ENCODE measurements around the gene CRISPLD2.

The CRISPLD2 gene, protein sequence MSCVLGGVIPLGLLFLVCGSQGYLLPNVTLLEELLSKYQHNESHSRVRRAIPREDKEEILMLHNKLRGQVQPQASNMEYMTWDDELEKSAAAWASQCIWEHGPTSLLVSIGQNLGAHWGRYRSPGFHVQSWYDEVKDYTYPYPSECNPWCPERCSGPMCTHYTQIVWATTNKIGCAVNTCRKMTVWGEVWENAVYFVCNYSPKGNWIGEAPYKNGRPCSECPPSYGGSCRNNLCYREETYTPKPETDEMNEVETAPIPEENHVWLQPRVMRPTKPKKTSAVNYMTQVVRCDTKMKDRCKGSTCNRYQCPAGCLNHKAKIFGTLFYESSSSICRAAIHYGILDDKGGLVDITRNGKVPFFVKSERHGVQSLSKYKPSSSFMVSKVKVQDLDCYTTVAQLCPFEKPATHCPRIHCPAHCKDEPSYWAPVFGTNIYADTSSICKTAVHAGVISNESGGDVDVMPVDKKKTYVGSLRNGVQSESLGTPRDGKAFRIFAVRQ

DNA sequence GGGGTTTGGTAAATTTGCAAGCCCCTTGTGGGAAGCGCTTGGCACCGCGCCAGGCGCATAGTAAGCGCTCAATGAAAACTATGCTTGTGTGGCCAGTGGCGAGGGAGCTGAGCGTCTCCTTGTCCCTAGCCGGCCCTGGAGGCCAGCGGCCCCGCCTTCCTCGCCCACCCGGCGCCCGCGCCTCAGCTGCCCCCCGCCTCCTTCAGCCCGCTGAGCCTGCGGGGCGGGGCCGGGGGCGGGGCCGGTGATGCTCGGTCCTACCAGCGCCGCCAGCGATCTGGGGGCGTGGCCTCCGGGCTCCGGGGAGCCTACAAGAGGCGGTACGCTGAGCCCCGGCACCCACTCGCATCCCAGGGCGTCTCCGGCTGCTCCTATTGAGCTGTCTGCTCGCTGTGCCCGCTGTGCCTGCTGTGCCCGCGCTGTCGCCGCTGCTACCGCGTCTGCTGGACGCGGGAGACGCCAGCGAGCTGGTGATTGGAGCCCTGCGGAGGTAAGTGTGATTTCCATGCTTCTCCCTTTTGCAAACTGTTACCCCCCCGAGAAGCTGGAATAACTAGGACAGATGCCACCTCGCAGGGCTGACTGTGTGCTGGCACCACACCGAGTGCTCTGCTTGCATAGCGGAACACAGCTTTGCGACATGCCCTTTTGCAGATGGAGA, at the start of gene CRISPLD2:
TSS of gene CRISPLD2 (plus strand) at position 342 of the 661 bp plus-strand sequence. CDS start 18,511 bp downstream, outside the sequence.
- DNase-seq = peak; percentile 95

DNA sequence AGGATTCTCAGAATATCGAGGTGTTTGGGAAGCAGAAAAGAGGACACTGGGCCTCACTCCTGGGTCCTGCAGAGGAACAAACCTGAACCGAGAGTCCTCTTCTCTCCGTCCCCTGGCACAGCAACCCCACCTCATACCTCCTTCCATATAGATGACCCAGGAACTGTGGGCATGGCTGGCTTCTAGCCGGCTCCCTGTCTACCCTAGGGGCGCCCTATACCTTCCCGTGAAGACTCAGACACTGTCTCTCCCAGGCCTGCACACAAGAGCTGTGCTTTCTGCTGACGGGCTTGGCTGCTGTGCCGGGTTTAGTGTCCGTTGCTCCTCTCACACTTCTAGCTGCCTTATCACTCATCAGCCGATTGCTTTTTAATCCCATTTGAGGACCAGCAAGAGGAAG, 46.5 kb upstream of the CRISPLD2 start:
- no peak for DNase-seq

DNA sequence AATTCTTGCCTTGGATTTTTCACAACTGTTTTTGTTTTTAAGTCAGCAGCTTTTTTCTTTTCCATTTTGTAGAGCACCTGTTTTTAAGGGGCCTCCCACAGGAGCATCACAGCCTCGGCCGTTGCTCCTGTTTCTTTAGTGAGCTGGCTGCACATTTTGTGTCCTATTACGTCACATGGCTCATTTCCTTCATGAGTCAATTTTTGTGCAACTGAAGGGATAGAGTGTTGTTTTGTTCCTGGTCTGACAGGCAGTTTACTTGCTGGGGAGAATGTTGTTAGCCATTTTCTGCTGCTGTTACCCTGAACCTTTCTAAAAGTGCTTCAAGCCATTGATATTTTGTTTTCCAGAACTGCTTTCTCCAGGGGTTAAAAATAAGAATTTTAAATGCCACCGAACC, 45.0 kb upstream of the CRISPLD2 start:
- no peak for DNase-seq

DNA sequence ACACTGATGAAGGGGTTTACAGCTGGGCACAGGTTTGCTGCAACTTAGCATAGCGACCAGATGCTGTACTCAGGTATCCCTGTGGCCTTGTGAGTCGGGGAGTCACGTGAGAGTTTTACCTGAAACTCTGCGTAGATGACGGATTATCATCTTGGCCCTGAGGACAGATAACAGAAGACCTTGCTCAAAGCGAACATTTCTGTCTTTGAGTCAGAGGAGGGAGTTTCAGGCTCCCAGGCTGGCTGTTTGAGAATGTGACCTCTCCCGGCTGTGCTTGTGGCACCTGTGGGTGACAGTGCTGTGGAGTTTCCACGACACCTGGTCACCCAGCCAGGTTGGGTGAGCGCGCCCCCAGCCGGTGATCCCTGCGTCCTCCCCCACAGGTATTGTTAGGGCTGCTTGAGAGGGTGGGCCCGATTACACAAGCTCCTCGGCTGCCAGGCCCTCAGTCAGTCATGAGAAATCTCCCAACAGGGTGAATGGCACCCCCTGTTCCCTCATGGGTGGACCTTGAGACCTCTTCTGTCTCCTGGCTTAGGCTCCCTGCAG, 44.4 kb upstream of the CRISPLD2 start:
- no peak for DNase-seq

DNA sequence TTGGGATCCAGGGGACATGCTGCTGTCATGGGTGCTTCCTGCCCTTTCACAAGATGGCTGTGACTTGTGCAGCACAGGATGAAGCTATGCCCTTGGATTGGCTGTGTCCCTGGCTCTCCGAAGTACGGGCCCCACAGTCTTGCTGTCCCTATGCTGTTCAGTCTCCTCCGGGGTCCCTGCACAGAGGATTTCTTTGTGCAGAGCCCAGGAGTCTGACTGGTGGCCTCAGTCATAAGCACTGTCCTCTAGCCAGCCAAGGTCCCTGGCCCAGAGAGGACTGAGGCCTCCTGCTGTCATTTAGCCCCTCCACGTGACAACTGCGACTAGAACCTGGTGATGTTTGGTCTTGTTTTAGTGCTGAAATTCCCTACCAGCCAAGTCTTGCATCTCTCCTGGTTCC, 42.4 kb upstream of the CRISPLD2 start:
- DNase-seq = no peak

DNA sequence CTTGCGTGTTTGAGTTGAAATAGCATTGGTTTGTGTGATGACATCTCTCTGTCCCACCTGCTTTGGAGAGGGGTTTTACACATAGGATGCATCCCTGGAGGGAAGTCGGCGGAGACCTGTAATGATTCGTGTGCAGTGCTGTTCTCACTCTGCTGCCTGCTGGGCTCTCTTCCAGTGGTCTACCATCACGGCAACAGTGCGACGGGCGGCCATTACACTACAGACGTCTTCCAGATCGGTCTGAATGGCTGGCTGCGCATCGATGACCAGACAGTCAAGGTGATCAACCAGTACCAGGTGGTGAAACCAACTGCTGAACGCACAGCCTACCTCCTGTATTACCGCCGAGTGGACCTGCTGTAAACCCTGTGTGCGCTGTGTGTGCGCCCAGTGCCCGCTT, 41.1 kb upstream of the CRISPLD2 start:
- no peak for DNase-seq

DNA sequence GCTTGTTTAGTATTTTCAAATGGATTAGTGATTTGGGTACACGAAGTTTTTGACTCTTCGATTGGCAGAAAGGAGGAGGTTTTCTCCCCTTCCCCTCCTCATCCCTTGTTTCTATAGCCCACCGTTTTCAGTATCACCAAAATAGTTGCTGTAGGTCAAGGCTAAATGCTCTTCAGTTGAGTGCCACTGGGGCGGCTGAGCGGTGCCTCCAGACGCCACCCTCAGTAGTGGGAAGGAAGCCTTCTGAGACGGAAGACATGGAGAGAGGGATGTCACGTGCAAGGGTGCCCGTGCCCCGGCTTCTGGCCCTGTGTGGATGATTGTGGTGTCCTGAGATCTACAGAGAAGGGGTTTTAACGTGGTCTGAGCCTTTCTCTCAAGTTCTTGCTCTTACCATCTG, 39.7 kb upstream of the CRISPLD2 start:
- DNase-seq = no peak

DNA sequence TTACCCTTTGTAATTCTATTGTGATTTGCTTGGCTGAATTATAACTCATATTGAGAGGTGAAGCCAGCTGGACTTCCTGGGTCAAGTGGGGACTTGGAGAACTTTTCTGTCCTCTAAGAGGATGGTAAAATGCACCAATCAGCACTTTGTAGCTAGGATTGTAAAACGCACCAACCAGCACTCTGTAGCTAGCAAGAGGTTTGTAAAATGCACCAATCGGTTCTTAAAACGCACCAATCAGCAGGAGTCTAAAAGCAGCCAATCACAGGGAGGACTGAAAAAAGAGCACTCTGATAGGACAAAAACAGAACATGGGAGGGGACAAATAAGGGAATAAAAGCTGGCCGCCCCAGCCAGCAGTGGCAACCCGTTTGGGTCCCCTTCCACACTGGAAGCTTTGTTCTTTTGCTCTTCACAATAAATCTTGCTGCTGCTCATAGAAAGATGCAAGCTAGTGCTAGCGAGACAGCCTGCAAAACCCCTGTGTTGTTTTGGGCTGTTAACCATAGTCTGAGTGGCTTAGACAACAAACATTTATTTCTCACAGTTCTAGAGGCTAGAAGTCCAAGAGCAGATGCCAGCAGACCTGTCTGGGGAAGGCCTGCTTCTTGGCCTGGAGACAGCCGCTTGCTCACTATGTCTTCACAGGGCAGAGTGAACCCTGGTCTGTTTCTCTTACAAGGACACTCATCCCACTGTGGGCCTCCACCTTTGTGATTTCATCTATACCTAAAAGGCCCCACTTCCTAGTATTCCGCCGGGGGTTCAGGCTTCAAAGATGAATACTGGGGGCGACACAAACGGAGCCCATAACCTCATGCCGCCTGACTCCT, 39.0 kb upstream of the CRISPLD2 start:
- no peak for DNase-seq

DNA sequence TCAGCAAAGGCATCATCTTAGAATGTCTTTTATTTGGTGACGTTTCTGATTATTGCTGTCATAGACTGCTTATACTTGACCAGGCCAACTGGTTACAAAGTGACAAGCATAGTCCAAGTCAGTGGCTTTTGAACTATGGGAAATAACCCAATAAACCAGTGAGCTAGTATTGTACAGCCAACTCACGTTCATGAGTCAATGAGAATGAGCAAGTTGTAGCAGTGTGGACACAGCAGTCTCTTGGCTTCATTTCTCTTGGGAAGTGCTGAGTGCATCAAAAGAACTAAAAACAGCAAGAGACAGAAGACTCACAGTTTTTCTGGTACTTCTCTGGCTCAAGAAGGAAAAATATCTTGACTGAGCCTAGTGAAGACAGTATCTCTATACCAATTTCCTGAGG, 36.9 kb upstream of the CRISPLD2 start:
- DNase-seq = no peak

DNA sequence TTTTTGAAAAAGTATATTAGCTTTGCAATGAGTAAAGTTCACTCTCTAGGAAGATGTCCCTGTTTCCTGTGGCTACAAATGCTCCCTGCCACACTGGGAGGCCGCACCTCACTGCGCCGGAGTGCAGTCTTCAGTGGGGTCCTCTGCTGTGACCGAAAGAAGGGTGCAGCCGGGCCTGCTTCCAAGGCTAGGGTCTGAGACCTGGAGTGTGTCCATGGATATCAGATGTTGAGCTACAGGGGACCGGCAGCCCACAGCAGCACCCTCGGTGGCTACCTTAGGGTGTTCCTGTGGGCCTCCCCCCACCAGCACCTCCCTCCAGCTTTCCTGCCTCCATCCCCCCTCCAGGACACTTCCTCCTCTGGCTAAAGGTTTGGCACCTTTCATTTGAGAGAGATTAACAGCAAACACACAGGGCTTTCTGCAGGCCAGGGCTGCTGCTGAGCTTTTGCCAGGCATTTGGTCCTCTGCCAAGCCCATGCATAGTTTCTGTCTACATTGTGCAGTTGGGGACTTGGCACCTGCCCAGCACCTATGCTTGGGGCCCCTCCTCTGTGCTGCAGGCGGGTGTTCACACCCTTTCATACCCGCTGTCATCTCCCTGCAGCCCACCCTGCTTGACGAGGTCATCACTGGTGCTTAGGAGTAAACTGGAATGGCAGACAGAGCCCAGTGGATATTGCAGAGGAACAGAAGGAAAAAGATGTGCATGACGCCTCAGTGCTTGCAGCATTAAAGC, 33.8 kb upstream of the CRISPLD2 start:
- DNase-seq = no peak

DNA sequence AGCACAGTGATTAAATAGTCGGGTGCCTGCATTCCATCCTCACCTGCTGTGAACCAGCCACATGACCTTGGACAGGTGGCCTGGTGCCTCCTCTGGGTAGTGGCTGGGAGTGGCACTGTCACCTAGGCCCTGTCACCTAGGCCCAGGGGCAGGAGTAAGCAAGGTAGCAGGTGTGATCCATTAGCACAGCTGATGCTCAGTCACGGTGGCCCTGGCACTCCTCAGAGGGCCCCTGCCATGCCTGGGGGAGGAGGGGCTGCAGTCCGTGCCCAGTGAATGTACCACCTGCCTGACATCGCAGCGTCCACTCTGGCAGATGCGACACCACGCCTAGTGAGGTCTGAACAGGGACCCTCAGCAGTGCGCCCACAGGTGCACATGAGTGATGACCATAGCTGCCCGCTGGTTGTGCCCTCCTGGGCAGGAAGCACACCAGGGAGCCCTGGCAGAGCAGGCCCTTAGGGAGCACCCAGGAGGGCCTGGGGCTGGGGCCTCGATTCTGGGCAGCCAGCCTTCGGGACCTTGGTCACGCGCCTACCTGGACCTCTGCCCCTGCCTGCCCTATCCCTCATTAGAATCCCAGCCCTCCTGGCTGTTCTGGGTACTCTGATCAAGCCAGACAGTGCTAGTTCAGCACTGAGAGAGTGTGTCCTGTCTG, 33.1 kb upstream of the CRISPLD2 start:
- DNase-seq = no peak

DNA sequence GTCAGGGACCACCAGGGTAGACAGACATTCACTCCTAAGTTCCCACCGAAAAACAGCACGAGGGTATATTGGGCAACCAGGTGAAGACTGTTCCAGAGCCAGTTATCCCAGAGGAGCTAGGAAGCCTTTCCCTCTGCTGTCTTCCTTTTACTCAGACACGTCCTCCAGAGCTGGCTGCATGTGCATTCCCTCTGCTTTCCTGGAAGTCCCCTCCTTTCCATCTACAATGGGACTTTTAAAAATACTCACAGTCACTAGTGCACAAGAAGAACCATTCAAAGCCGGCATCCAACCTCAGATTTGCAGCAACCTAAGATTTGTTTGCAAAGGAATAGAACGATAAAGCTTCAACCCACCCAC, 32.5 kb upstream of the CRISPLD2 start:
- no peak for DNase-seq

DNA sequence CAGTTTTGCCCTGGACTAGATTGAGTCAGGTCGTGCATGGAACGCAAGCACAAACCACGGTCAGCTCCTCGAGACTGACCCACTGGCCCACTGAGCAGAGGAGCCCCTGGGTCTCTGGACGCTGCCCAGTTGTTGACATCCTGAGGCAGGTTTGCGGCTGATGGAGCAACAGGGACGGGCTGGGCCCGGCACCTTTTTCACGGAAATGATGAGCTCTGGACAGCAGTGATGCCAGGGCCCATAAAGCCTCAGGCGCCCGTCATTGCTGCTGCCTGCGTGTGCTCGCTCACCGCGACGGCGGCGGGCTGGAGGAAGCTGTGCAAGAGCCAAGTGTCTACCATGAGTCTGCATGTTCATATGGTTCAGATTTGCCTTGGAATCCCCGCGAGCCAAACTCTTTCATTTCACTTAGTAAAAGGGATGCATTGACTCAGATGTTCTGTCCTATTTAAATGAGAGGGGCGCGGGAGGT, 30.8 kb upstream of the CRISPLD2 start:
- DNase-seq = no peak

DNA sequence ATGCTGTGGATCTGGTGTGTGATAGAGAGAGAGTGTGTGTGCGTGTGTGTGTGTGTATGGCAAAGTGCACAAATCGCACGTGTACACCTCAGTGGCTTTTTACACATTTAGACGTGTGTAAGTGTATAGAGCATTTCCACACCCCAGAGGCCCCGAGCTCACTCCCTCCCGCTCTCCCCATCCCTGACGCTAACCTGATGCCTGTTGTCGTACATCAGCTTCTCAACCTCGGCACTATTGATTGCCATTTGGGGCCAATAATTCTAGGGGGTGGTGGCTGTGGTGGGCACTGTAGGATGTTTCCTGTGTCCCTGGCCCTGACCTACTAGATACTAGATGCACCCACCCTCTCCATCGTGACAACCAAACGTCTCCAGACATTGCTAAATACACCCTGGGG, 30.4 kb upstream of the CRISPLD2 start:
- DNase-seq = no peak

DNA sequence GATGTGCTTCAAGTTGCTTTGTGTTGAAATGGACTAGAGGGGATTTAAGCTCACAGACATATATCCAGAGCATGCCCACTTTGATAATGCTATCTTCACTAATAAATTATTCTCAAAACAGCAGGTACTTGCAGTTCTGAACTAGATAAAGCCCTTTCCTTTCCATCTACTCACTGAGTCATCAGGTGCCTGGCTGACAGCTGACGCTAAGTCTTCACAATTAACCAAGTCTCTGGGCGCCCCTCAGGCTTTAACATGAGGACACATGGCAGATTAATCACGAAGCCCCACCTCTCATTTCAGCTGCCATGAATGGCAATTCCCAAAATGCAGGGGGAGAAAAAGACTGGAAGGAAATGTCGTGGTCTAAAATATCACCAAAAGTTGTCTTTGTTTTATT, 29.5 kb upstream of the CRISPLD2 start:
- DNase-seq = no peak

DNA sequence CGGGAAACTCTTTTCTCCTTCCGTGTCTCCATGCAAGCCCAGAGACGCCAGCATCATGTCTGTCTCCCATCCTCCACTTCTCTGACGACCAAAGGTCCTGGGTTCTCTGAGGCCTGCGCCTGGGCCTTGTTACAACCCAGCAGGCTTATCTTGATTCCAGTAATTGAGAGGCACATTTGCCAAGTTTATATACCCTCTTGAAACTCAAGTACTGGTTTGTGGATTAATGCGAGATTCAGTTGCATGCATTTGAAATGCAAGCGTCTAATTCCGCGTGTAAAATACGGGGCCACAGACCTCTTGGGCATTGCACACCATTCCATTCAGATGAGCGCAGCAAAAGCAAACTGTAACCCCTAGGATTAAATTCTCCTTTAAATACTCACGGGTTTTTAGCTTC, 28.7 kb upstream of the CRISPLD2 start:
- no peak for DNase-seq

DNA sequence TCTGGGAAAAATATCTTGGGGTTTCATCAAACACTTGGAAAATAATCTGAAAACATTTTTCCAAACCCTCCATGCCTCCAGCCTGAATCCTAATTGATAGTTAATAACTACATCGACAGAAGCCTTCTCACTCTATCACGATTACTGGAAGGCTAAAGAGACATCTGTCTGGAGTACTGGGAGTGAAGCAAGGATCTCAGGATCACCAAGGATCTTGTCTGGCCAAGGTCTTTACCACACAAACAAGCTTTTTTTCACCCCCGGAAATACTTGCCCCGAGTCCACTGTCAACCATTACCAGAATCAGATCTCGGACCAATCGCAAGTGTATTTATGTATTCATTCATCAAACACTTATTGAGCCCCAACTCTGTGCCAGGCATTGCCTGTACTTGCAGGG, 28.3 kb upstream of the CRISPLD2 start:
- DNase-seq = no peak

DNA sequence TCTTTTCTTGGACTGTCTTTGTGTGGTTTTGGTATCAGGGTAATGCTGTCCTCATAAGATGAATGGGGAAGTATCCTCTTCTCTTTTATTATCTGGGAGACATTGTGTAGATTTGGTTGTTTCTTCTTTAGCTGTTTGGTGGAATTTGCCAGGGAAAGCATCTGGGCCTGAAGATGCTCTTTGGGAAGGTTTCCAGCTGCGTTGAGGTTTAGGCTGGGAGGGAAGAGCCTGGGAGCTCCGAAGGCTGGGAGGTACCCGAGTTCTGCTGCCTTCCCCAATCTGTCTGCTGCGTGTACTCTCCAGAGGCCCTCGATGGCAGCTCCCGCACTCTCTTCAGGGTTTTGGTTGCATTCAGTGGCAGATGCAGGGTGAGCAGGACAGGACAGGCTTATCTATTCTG, 25.6 kb upstream of the CRISPLD2 start:
- DNase-seq = no peak

DNA sequence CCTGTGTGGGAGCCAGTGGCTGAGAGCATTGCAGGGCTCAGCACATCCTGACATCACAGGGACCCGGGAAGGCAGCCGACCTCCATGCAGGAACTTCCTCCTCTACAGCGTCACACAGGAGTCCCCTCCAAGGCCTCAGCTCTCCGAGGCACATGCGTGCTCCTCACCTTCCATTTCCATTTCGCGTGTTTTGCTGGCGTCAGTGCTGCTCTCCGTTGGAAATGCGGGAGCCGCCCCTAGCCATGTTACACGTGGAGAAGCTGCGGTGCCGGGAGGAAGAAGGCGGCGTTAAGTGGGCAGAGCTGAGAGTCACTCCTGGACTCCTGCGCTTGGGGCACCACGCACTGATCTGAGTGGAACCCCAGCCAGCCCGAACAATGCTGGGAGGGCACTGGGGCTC, 25.2 kb upstream of the CRISPLD2 start:
- DNase-seq = no peak

DNA sequence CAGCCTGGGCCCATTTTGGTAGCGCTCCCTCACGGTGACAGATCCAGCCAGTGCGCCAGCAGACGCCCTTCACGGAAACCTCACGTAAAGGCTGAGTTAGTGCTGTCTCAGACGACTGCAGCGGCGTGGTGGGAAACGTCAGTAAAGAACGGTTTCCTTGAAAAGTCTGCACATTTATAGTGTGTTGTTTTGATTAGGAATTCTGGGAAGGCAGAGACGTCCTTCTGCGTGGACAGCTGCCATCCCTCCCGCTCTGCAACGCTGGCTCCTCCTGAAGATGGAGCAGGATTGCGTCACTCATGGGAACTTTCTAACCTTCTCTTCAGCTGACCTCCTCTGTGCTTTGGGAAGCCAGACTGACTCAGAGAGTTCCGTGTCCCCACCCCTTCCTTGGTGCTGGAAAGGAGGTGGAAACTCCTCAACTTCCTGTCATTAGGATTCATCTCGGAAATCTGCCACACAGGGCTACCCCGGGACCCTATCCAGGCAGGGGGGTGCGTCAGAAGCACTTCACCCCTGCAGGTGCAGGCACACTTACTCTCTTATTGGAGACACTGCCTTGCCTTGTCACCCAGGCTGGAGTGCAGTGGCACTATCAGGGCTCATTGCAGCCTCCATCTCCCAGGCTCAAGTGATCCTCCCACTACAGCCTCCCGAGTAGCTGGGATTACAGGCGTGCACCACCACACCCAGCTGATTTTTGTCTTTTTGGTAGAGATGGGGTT, 24.3 kb upstream of the CRISPLD2 start:
- DNase-seq = no peak
